ENCODE results near the gene SCMH1. TPM values are rescaled to one million over a fixed set of nuclear protein-coding genes. Genes with fewer than 3 reads are reported as not detected.

The SCMH1 gene
- total RNA-seq, 2 donors from 2014 or later: 16.4 to 18.3 TPM

DNA sequence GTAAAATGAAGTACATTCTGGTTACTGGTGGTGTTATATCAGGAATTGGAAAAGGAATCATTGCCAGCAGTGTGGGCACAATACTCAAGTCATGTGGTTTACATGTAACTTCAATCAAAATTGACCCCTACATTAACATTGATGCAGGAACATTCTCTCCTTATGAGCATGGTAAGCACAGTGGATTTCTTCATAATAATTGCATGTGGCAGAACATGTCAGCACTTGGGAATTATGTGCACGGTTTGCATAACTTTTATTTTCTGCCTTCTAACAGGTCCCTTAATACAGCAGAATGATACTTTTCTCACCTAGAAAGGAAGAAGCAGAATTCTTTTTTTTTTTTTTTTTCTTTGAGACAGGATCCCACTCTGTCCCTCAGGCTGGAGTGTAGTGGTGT, 258.8 kb downstream of the SCMH1 start:
- Mint-ChIP-seq H3K4me1 (peaks cover 27% of the 10 kb centered on the region), H3K36me3 (ENCODE audit: low read depth) (peaks cover 47% of the 10 kb centered on the region), H3K27ac (no peak overlapping the region), H3K4me3 (no peak overlapping the region), H3K9me3 (no peaks in the 10 kb centered on the region), H3K27me3 (ENCODE audit: insufficient read depth) (no peaks in the 10 kb centered on the region)
- Histone ChIP-seq H3K27ac (ENCODE audit: low read depth, low read length) (no peak overlapping the region), H3K4me3 (ENCODE audit: low read length) (no peak overlapping the region), H3K9me3 (ENCODE audit: control insufficient read depth, low read length) (no peaks in the 10 kb centered on the region), H3K36me3 (ENCODE audit: control insufficient read depth, insufficient read depth, low read length) (peaks cover 57% of the 10 kb centered on the region), H3K9ac (ENCODE audit: extremely low read depth, low read length, poor library complexity, severe bottlenecking) (no peak overlapping the region), H3K4me1 (ENCODE audit: control insufficient read depth, insufficient read depth, low read length) (peaks cover 7% of the 10 kb centered on the region), H3K27me3 (ENCODE audit: control insufficient read depth, insufficient read depth, low read length, poor library complexity, severe bottlenecking) (no peaks in the 10 kb centered on the region)
- TF ChIP-seq, protein P1, sequence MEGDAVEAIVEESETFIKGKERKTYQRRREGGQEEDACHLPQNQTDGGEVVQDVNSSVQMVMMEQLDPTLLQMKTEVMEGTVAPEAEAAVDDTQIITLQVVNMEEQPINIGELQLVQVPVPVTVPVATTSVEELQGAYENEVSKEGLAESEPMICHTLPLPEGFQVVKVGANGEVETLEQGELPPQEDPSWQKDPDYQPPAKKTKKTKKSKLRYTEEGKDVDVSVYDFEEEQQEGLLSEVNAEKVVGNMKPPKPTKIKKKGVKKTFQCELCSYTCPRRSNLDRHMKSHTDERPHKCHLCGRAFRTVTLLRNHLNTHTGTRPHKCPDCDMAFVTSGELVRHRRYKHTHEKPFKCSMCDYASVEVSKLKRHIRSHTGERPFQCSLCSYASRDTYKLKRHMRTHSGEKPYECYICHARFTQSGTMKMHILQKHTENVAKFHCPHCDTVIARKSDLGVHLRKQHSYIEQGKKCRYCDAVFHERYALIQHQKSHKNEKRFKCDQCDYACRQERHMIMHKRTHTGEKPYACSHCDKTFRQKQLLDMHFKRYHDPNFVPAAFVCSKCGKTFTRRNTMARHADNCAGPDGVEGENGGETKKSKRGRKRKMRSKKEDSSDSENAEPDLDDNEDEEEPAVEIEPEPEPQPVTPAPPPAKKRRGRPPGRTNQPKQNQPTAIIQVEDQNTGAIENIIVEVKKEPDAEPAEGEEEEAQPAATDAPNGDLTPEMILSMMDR (conservative IDR thresholded peaks at IDR 0.05): no peak
- DNase-seq: no peak
- 94 to 100% methylated on average over 1 of the region's 1 CpG for WGBS, 2 experiments (ENCODE audit: insufficient coverage in 1 of 2, insufficient read length in 1 of 2)

DNA sequence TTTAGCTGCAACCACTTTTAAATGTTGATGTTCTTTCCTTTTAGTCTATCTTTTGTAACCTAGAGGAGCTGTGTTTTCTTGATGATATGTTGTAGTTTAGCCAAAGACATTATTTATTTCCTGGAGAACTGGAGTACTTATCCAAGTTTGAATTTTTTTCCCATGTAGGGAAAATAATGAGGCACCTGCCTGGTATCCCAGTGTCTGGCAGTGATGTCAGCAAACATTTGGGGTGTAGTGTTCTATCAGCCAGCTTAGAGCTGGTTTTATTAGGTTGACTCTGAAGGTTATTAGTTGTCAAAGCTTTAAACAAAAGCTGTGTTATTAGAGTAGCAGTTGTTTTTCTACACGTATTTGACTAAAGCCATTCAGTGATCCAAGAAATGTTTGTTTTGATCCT, 259.4 kb downstream of the SCMH1 start:
- Histone ChIP-seq H3K4me3 (ENCODE audit: low read length) (no peak overlapping the region), H3K4me1 (ENCODE audit: control insufficient read depth, insufficient read depth, low read length) (peaks cover 7% of the 10 kb centered on the region), H3K27ac (ENCODE audit: low read depth, low read length) (no peak overlapping the region), H3K9me3 (ENCODE audit: control insufficient read depth, low read length) (no peaks in the 10 kb centered on the region), H3K36me3 (ENCODE audit: control insufficient read depth, insufficient read depth, low read length) (peaks cover 52% of the 10 kb centered on the region), H3K27me3 (ENCODE audit: control insufficient read depth, insufficient read depth, low read length, poor library complexity, severe bottlenecking) (no peaks in the 10 kb centered on the region), H3K9ac (ENCODE audit: extremely low read depth, low read length, poor library complexity, severe bottlenecking) (no peak overlapping the region)
- Mint-ChIP-seq H3K36me3 (ENCODE audit: low read depth) (peaks cover 42% of the 10 kb centered on the region), H3K27ac (no peak overlapping the region), H3K9me3 (no peaks in the 10 kb centered on the region), H3K27me3 (ENCODE audit: insufficient read depth) (no peaks in the 10 kb centered on the region), H3K4me1 (peaks cover 27% of the 10 kb centered on the region), H3K4me3 (peak overlapping the region; percentile 81)
- WGBS, 2 experiments (ENCODE audit: insufficient coverage in 1 of 2, insufficient read length in 1 of 2): 92 to 100% methylated on average over 1 of the region's 1 CpG
- TF ChIP-seq, protein P1 (conservative IDR thresholded peaks at IDR 0.05): no peak
- no peak for DNase-seq

DNA sequence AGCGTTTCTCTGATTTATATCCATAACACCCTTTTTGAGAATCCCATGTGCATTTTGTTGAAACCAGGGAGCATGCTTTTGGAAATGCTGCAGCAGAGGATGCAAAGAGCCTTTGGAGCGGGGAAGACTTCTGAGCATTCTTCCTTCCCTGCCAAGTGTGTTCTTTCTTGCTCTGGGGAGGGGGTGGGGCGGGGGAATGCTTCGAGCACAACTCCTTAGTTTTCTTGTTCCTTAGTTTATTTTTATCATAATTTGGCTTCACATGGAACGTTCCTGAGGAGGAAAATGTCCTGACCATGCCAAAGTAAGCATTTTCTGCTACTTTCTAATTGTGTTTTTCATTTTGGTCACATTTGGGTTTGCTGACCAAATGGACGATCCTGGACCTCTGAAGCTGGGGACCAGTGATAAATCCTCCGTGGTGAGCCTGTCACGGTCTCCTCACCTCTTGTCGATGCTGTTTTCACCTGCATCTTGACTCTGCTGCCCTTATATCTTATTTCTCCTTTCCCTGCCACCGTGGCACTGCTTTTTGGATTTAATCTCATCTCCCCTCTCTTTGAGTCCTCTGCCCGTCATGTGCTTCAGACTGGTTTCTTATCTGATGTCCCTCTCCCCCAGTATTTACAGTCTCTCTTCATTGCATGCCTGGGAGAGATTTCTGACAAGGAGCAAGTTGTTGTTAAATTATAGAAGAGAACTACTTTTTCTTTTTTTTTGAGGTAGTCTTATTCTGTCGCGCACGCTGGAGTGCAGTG, 260.2 kb downstream of the SCMH1 start:
- peak overlapping the region; percentile 81 for H3K4me3 Mint-ChIP-seq
- peak overlapping the region; percentile 84 for H3K4me3 ChIP-seq (ENCODE audit: low read length)
- H3K36me3 Mint-ChIP-seq (ENCODE audit: low read depth): peaks cover 33% of the 10 kb centered on the region
- TF ChIP-seq, protein P1 (conservative IDR thresholded peaks at IDR 0.05): no peak
- no peaks in the 10 kb centered on the region for H3K9me3 ChIP-seq (ENCODE audit: control insufficient read depth, low read length)
- no peaks in the 10 kb centered on the region for H3K27me3 ChIP-seq (ENCODE audit: control insufficient read depth, insufficient read depth, low read length, poor library complexity, severe bottlenecking)
- peaks cover 27% of the 10 kb centered on the region for H3K4me1 Mint-ChIP-seq
- H3K27ac ChIP-seq (ENCODE audit: low read depth, low read length): no peak overlapping the region
- DNase-seq: no peak
- H3K9me3 Mint-ChIP-seq: no peaks in the 10 kb centered on the region
- 78 to 79% methylated on average over 8 to 14 of the region's 14 CpGs for WGBS, 2 experiments (ENCODE audit: insufficient coverage in 1 of 2, insufficient read length in 1 of 2)
- peaks cover 43% of the 10 kb centered on the region for H3K36me3 ChIP-seq (ENCODE audit: control insufficient read depth, insufficient read depth, low read length)
- H3K27me3 Mint-ChIP-seq (ENCODE audit: insufficient read depth): no peaks in the 10 kb centered on the region
- peaks cover 7% of the 10 kb centered on the region for H3K4me1 ChIP-seq (ENCODE audit: control insufficient read depth, insufficient read depth, low read length)
- peak overlapping the region; percentile 41 for H3K27ac Mint-ChIP-seq
- H3K9ac ChIP-seq (ENCODE audit: extremely low read depth, low read length, poor library complexity, severe bottlenecking): no peak overlapping the region
